Immature natural killer cell (primary cell): ENCODE measurements around the gene ATP8B4. TPM values are rescaled to one million over a fixed set of nuclear protein-coding genes. Genes with fewer than 3 reads are reported as not detected.

Experiments
- DNase-seq, 3 donors: peaks; one replicate each; pipeline ENCODE4 v3.0.0; 2022; ENCODE audit warnings: mixed read lengths in 1 of 3
- H3K27ac Mint-ChIP-seq, 6 donors: one replicate each; pipeline ENCODE4 v1.8.0; 2020; ENCODE audit warnings: mixed read lengths in 6 of 6, mild to moderate bottlenecking in 5 of 6, inconsistent platforms in 4 of 6, moderate library complexity in 3 of 6
- H3K27me3 Mint-ChIP-seq, 3 donors: one replicate each; pipeline ENCODE4 v1.8.0; 2020 to 2021; ENCODE audit warnings: low read depth in 3 of 3, mild to moderate bottlenecking in 3 of 3, mixed read lengths in 3 of 3, moderate library complexity in 3 of 3, inconsistent platforms in 1 of 3
- H3K36me3 Mint-ChIP-seq, 3 donors: one replicate each; pipeline ENCODE4 v1.8.0; 2020; ENCODE audit warnings: mixed read lengths in 3 of 3, inconsistent platforms in 2 of 3, mild to moderate bottlenecking in 2 of 3
- H3K4me1 Mint-ChIP-seq, 2 donors: one replicate each; pipeline ENCODE4 v1.8.0; 2020; ENCODE audit warnings: inconsistent platforms in 2 of 2, mild to moderate bottlenecking in 2 of 2, mixed read lengths in 2 of 2, moderate library complexity in 1 of 2
- H3K4me3 Mint-ChIP-seq, 5 donors: one replicate each; pipeline ENCODE4 v1.8.0; 2020; ENCODE audit warnings: mild to moderate bottlenecking in 5 of 5, mixed read lengths in 5 of 5, inconsistent platforms in 3 of 5, moderate library complexity in 3 of 5
- H3K9me3 Mint-ChIP-seq, 6 donors: one replicate each; pipeline ENCODE4 v1.8.0; 2020; ENCODE audit warnings: mild to moderate bottlenecking in 6 of 6, mixed read lengths in 6 of 6, inconsistent platforms in 4 of 6, moderate library complexity in 3 of 6
- polyA plus RNA-seq, 3 donors: library from polyadenylated mRNA; unstranded; fragments of 300-500 nt; fragmentation: Illumina TruSeq; gene quantifications; one replicate each; pipeline ENCODE4 v1.2.3, GENCODE V29; 2021

ATP8B4 gene
- polyA plus RNA-seq, 3 donors from 2014 or later = 10.8 to 22.7 (median 18.5) TPM

GRCh38 chr15:49875392-49875791 lies 243.6 kb downstream of the ATP8B4 start:
- Mint-ChIP-seq H3K36me3 (peaks cover 20 to 57% (median 27%) of the 10 kb centered on the region in 3 donors), H3K27me3 (peaks cover 0 to 3% (median 0%) of the 10 kb centered on the region in 3 donors), H3K4me3 (no peak overlapping the region), H3K27ac (peak overlapping the region in 3 of 6 donors; percentile 17 to 55 (median 26)), H3K9me3 (no peaks in the 10 kb centered on the region), H3K4me1 (peaks cover 0 to 11% of the 10 kb centered on the region in 2 donors)
- no peak for DNase-seq

DNA sequence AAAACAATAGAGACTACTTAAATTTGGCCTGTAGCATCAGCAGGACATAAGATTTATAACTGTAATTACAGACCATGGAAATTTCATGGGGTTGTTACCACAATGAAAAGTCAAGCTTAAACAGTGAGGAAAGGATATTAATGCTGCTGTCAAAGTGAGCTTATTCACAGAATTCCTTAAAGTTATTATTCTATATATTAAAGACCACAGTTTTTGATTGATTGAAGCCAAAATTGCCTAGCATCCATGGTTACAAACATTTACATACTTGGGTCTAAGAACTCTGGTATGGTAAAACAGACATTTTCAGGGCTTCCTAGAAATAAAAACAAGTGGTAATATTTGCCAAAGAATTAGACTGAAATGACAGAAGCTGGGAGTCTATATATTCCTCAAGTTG lies 248.6 kb downstream of the ATP8B4 start:
- no peaks in the 10 kb centered on the region for H3K9me3 Mint-ChIP-seq
- peaks cover 0 to 4% (median 0%) of the 10 kb centered on the region in 3 donors for H3K27me3 Mint-ChIP-seq
- no peak overlapping the region for H3K4me3 Mint-ChIP-seq
- DNase-seq = no peak
- peaks cover 39 to 64% (median 39%) of the 10 kb centered on the region in 3 donors for H3K36me3 Mint-ChIP-seq
- peaks cover 0 to 12% of the 10 kb centered on the region in 2 donors for H3K4me1 Mint-ChIP-seq
- H3K27ac Mint-ChIP-seq = no peak overlapping the region

DNA sequence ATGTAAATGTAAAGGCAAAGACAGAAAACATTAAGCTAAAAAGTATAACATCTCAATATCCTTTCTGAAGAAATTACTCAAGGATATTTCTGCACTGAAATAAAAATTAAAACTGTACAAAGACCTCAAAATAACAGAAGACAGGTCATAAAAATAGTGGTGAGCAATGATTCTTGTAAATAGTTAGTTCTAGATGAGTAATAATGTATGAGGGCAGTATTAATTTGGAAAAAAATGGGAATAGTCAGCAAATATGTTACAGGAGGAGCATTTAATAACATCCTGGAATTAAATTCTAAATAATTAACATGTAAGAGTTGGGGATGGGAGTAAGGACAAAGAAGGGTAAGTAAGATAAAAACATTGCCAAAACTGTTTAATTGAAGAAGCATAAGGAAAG lies 250.7 kb downstream of the ATP8B4 start:
- peaks cover 30 to 51% (median 33%) of the 10 kb centered on the region in 3 donors for H3K36me3 Mint-ChIP-seq

DNA sequence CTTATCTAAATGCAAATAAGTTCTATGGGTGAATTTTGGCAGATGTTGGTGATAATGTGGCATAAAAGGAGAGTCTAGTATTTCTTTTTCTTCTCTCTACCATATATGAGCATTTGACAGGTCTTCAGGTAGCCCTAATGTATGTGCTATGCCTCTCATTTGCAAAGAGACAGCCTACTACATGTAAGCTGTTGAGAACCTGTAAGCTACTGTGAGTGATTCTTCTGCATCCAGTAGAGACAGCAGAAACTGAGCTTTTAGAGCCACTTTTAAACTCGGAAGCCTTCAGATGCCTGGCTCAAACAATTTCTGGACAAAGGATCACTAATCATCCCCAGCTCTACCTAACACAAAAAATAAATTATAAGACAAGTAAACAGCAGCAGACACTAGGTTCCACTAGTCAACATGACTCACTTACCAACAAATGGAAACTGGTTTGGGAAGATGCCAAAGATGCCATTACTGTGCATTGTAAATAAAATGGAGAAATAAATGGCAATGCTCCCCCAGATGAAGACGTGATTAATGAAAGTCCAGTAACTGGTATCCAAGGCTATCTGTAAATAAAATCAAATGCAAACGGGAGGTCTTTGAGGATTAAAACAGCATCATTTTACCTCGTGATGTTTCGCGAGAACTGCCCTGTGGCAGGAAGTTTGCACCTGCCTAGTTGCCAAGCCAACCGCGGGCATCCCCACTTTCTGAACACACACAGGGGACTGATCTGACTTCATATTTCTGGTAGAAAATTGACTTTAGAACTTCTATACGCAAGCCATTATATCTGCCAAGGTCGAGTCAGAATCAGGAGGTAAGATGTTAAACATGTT lies 252.9 kb downstream of the ATP8B4 start:
- peaks cover 32 to 47% (median 35%) of the 10 kb centered on the region in 3 donors for H3K36me3 Mint-ChIP-seq
- DNase-seq = no peak
- H3K9me3 Mint-ChIP-seq = no peaks in the 10 kb centered on the region
- no peak overlapping the region for H3K27ac Mint-ChIP-seq
- H3K4me1 Mint-ChIP-seq = peaks cover 0 to 6% of the 10 kb centered on the region in 2 donors
- no peak overlapping the region for H3K4me3 Mint-ChIP-seq
- peaks cover 0 to 1% (median 0%) of the 10 kb centered on the region in 3 donors for H3K27me3 Mint-ChIP-seq

More for the DNA sequence above, 250.7 kb downstream of the ATP8B4 start:
- Mint-ChIP-seq H3K9me3 (no peaks in the 10 kb centered on the region), H3K4me1 (peaks cover 0 to 6% of the 10 kb centered on the region in 2 donors), H3K4me3 (no peak overlapping the region), H3K27me3 (peaks cover 0 to 4% (median 0%) of the 10 kb centered on the region in 3 donors), H3K27ac (peak overlapping the region in 1 of 6 donors; percentile 25)
- DNase-seq = no peak

DNA sequence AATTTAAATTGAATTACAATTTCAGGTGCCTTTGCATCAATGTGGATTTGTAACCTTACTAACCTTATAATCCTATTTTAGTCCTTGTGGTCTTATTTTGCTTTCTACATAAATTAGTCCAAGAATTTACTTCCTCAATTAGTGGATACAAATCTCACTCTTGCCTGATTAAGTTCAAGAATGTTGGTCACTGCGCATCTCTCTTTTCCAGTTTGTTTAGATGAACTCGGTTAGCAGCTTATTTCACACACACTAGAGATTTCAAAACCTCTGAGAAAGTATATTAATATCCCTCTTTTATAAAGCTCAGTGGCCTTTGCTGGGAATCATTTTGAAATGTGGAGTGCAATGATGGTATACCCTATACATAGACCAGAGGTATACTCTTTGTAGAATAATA lies 254.8 kb downstream of the ATP8B4 start:
- Mint-ChIP-seq H3K9me3 (no peaks in the 10 kb centered on the region), H3K4me1 (peaks cover 0 to 6% of the 10 kb centered on the region in 2 donors), H3K36me3 (peaks cover 30 to 51% (median 32%) of the 10 kb centered on the region in 3 donors), H3K27me3 (peaks cover 0 to 1% (median 0%) of the 10 kb centered on the region in 3 donors), H3K4me3 (no peak overlapping the region), H3K27ac (no peak overlapping the region)
- DNase-seq = no peak

GRCh38 chr15:49863431-49864224 lies 255.4 kb downstream of the ATP8B4 start:
- Mint-ChIP-seq H3K27me3 (peaks cover 0 to 1% (median 0%) of the 10 kb centered on the region in 3 donors), H3K4me1 (peaks cover 0 to 6% of the 10 kb centered on the region in 2 donors), H3K27ac (no peak overlapping the region), H3K9me3 (no peaks in the 10 kb centered on the region), H3K36me3 (peaks cover 30 to 53% (median 32%) of the 10 kb centered on the region in 3 donors), H3K4me3 (no peak overlapping the region)
- no peak for DNase-seq

DNA sequence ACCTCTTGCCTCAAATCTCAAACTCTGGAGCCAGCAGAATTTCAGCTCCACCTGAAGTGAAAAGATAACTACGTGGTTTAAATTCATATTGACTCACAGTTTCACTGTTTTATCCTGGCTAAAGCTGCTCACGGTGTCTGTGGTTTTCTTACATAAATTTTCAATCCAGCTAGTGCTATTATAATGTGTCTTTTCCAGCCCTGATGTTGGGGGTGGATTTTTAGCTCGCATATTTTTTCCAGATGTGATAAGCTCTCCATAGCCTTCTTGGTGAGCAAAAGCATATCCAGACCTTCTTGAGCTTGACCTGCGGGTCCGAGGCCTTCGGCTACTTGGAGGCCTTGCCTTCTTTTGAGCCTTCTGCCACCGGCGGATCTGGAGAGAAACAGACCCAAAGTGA lies 258.9 kb downstream of the ATP8B4 start:
- H3K36me3 Mint-ChIP-seq = peaks cover 16 to 43% (median 17%) of the 10 kb centered on the region in 3 donors

GRCh38 chr15:49857496-49858475 lies 261.2 kb downstream of the ATP8B4 start:
- H3K27ac Mint-ChIP-seq = peak overlapping the region in 2 of 6 donors; percentile 48 to 63
- H3K9me3 Mint-ChIP-seq = no peaks in the 10 kb centered on the region
- DNase-seq = no peak
- peaks cover 30 to 56% (median 33%) of the 10 kb centered on the region in 3 donors for H3K36me3 Mint-ChIP-seq
- H3K4me1 Mint-ChIP-seq = no peaks in the 10 kb centered on the region
- H3K27me3 Mint-ChIP-seq = no peaks in the 10 kb centered on the region
- H3K4me3 Mint-ChIP-seq = no peak overlapping the region

More for the DNA sequence above, 258.9 kb downstream of the ATP8B4 start:
- Mint-ChIP-seq H3K27me3 (no peaks in the 10 kb centered on the region), H3K27ac (no peak overlapping the region), H3K4me3 (no peak overlapping the region), H3K9me3 (no peaks in the 10 kb centered on the region), H3K4me1 (no peaks in the 10 kb centered on the region)
- DNase-seq = no peak

DNA sequence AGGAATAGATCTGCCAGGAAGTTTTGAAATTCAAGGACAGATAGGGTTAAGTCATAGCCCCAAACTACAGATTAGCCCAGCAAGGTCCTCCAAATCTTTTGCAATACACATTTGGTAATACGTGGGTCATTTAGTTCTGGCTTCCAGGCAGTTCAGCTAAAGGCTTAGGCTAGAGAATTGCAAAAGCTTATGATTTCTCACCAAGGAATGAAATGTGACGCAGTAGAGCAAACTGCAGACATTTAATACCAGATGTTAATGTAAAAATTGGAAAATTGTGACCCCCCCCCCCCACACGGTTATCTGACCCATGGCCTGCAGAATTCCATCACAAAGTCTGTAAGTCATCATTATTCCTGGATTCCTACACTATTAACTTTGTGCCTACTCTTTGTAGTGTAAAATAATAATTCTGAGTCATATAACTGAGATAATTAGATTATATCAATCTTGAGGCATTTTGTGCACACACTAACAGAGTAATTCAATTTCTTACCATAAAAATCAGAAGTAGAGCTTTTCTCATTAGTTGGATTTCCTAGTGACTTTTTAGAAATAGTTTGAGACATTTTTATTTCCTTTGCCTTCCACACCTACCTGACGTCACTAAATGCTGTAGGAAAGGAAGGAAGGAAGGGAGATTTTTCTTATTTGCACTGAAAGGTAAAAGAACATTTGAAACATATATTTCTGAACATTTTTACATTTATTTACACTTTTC lies 263.0 kb downstream of the ATP8B4 start:
- H3K9me3 Mint-ChIP-seq = no peaks in the 10 kb centered on the region
- H3K4me3 Mint-ChIP-seq = no peak overlapping the region
- H3K36me3 Mint-ChIP-seq = peaks cover 40 to 61% (median 43%) of the 10 kb centered on the region in 3 donors
- DNase-seq = no peak
- no peaks in the 10 kb centered on the region for H3K27me3 Mint-ChIP-seq
- H3K4me1 Mint-ChIP-seq = peaks cover 0 to 4% of the 10 kb centered on the region in 2 donors
- no peak overlapping the region for H3K27ac Mint-ChIP-seq

DNA sequence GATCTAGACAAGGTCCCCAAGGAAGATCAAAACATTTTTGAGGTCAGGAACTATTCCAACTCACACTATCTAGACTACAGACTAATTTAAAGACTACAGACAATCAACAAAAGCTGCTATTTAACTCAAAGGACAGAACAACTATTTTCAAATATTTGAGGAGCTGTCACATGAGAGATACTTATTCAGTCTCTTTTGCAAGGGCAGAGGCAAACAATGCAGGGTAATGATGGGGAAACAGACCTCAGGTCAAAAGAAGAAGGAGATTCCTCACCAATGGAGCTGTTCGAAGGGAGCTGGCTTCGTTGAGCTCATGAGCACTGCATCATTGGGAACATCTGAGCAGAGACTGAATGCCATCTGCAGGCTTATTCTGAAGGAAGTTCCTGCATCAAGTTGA lies 266.3 kb downstream of the ATP8B4 start:
- H3K9me3 Mint-ChIP-seq = peaks cover 0 to 4% (median 0%) of the 10 kb centered on the region in 6 donors
- no peaks in the 10 kb centered on the region for H3K27me3 Mint-ChIP-seq
- peak overlapping the region in 1 of 6 donors; percentile 27 for H3K27ac Mint-ChIP-seq
- no peak for DNase-seq
- peaks cover 0 to 22% of the 10 kb centered on the region in 2 donors for H3K4me1 Mint-ChIP-seq
- H3K36me3 Mint-ChIP-seq = peaks cover 54 to 67% (median 56%) of the 10 kb centered on the region in 3 donors
- no peak overlapping the region for H3K4me3 Mint-ChIP-seq

- Mint-ChIP-seq H3K9me3 (peaks cover 0 to 4% (median 0%) of the 10 kb centered on the region in 6 donors), H3K27ac (no peak overlapping the region), H3K4me1 (peaks cover 0 to 24% of the 10 kb centered on the region in 2 donors), H3K36me3 (peaks cover 70 to 82% (median 72%) of the 10 kb centered on the region in 3 donors), H3K4me3 (no peak overlapping the region), H3K27me3 (peaks cover 0 to 3% (median 2%) of the 10 kb centered on the region in 3 donors)
- no peak for DNase-seq
Observed at GRCh38 chr15:49848807-49849206, 270.2 kb downstream of the ATP8B4 start.

- DNase-seq = no peak
- H3K4me3 Mint-ChIP-seq = no peak overlapping the region
- H3K4me1 Mint-ChIP-seq = peaks cover 0 to 24% of the 10 kb centered on the region in 2 donors
- H3K9me3 Mint-ChIP-seq = peaks cover 0 to 5% (median 2%) of the 10 kb centered on the region in 6 donors
- H3K27me3 Mint-ChIP-seq = peaks cover 0 to 4% (median 3%) of the 10 kb centered on the region in 3 donors
- peaks cover 70 to 82% (median 72%) of the 10 kb centered on the region in 3 donors for H3K36me3 Mint-ChIP-seq
- H3K27ac Mint-ChIP-seq = no peak overlapping the region
Observed at GRCh38 chr15:49848282-49848724, 270.7 kb downstream of the ATP8B4 start.
